Psoas muscle (tissue), 8 donors: ENCODE results near the gene MTMR12. TPM values are rescaled to one million over a fixed set of nuclear protein-coding genes. Genes with fewer than 3 reads are reported as not detected.

Source experiments
- ATAC-seq, 4 donors: fragments of 200-7000 bp; cut with Tn5 transposase; one replicate each; pipeline ENCODE4 v1.9.1; 2020; ENCODE audit warnings: moderate library complexity in 3 of 4, mild to moderate bottlenecking in 2 of 4
- DNase-seq, 2 donors: peaks; one replicate each; pipeline ENCODE4 v3.0.0-alpha.2; 2020
- H3K27ac ChIP-seq: fragments of 200-600 bp; one replicate; pipeline ENCODE4 v1.8.0; 2022
- H3K27me3 ChIP-seq, 3 donors: fragments of 200-600 bp in 1 of 3; one replicate each; pipeline versions ENCODE4 v1.6.1 to v1.8.0; 2013 to 2022; ENCODE audit warnings: low read length in 2 of 3, mild to moderate bottlenecking in 2 of 3, moderate library complexity in 1 of 3; ENCODE audit not compliant: insufficient read depth in 3 of 3
- H3K36me3 ChIP-seq, 2 donors: fragments of 200-600 bp in 1 of 2; one replicate each; pipeline versions ENCODE4 v1.6.1 to v1.8.0; 2013 to 2022; ENCODE audit warnings: low read depth in 1 of 2, mild to moderate bottlenecking in 1 of 2, moderate library complexity in 1 of 2; ENCODE audit not compliant: insufficient read depth in 1 of 2
- H3K4me1 ChIP-seq: fragments of 200-600 bp; one replicate; pipeline ENCODE4 v1.8.0; 2022
- H3K4me3 ChIP-seq: fragments of 200-600 bp; one replicate; pipeline ENCODE4 v1.8.0; 2022; ENCODE audit warnings: mild to moderate bottlenecking
- H3K9me3 ChIP-seq: fragments of 200-600 bp; one replicate; pipeline ENCODE4 v1.8.0; 2022
- WGBS, 3 donors: extraction: QIAGEN DNeasy Blood & Tissue Kit; methylation state at CpG; one replicate each; pipeline versions ENCODE4 v1.1.6 to v1.1.7; 2013; 5-methylcytosine and 5-hydroxymethylcytosine counted together
- intact Hi-C, 2 donors: fragments of 100-400 bp; cut with DNase I; formaldehyde crosslinking; loops; one replicate each; pipeline versions ENCODE4 v1.11.0 to v1.14.2; 2022
- polyA plus RNA-seq, 3 donors: library from polyadenylated mRNA; stranded (reverse); fragments of 200-250 nt; gene quantifications; one replicate each; pipeline ENCODE4 v1.2.3, GENCODE V29; 2013
- total RNA-seq, 4 donors: library from RNA; stranded (reverse); fragmentation: NEBNext Ultra II Directional in 2 of 4; extraction: Animal tissue kit (Norgen Biotek cat#: 25700) in 2 of 4; gene quantifications; one replicate each; pipeline versions ENCODE4 v1.2.1 to v1.2.4, GENCODE V29; 2021 to 2023
- TF ChIP-seq, protein P1 (sequence below): fragments of 200-600 bp; IDR thresholded peaks from one replicate; pipeline ENCODE4 v1.8.0; 2022; ENCODE audit warnings: antibody characterized with exemption
- donor health status: healthy with polysubstance abuse.
- donor health status: DM: no; HTN: no; CAD: no; lungs with moderate emphysema.
- donor health status: Bipolar disorder and iron deficiency.
- donor health status: healthy.
- donor health status: DM: yes; HTN: yes; CAD: no.
- donor health status: DM: no; HTN: no; CAD: no.
- donor health status: DM: no; HTN: no; CAD: no.
- donor health status: DM: yes; HTN: yes; CAD: no.

The MTMR12 gene
- total and polyA plus RNA-seq, 7 donors, result 2.4 to 8.9 (median 8.2) TPM

DNA sequence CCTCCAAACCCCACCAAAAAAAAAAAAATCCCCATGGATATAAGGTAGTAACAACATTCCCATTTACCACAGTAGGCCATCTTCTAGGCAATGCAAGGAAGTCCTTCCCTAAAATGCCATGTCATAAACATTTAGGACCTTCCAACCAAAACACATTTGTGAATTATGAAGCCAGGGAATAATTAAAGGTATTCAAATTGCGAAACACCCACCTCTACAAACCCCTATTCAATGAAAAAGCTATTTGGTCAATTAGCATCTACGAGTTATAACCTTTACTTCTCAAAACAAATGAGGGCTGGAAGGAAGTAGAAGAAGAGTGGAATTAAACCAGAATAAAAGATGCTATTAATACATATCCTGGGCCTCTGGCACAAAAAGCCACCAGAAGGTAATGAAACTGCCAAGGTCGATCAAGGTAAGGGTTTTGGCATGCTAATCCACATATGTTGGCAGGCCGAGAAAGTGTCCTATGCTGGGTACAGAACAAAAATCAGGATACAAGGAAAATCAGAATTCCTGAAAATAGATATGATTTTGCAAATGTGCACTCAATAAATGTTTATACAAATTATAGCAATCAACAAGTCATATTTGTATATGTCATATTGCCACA is 47.7 kb downstream of the MTMR12 start:
- no peaks in the 10 kb centered on the region for H3K9me3 ChIP-seq
- intact Hi-C loops, result no loop called here
- TF ChIP-seq, protein P1, sequence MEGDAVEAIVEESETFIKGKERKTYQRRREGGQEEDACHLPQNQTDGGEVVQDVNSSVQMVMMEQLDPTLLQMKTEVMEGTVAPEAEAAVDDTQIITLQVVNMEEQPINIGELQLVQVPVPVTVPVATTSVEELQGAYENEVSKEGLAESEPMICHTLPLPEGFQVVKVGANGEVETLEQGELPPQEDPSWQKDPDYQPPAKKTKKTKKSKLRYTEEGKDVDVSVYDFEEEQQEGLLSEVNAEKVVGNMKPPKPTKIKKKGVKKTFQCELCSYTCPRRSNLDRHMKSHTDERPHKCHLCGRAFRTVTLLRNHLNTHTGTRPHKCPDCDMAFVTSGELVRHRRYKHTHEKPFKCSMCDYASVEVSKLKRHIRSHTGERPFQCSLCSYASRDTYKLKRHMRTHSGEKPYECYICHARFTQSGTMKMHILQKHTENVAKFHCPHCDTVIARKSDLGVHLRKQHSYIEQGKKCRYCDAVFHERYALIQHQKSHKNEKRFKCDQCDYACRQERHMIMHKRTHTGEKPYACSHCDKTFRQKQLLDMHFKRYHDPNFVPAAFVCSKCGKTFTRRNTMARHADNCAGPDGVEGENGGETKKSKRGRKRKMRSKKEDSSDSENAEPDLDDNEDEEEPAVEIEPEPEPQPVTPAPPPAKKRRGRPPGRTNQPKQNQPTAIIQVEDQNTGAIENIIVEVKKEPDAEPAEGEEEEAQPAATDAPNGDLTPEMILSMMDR, result no peak
- no peaks in the 10 kb centered on the region for H3K27me3 ChIP-seq
- no peak overlapping the region for H3K4me3 ChIP-seq
- H3K4me1 ChIP-seq, result peaks cover 9% of the 10 kb centered on the region
- ATAC-seq (peak in 1 of 4 donors; percentile 36), DNase-seq (no peak)
- H3K36me3 ChIP-seq, result peaks cover 5 to 90% of the 10 kb centered on the region in 2 donors
- H3K27ac ChIP-seq, result no peak overlapping the region
- WGBS, 3 donors, result 50 to 55% (median 52%) methylated on average over 4 of the region's 4 CpGs

DNA sequence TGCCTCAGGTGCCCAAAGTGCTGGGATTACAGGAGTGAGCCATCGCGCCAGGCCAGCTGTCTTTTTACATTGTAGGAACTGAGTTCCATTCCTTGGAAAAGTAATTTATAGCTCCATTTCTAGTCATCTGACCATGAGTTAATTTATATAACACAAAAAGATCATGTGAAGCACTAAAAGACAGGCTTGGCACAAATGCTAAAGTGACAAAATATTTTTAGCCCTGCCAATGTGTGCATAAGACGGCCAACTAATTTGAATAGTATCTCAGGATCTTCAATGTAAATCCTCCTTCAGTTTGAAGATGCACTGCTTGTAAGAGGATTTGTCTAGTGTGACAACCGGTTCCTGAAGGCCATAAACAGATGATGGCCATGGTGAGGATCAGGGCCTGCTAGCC is 49.1 kb downstream of the MTMR12 start:
- WGBS, 3 donors, result 69 to 86% (median 73%) methylated on average over 4 of the region's 4 CpGs
- TF ChIP-seq, protein P1, result no peak
- no peaks in the 10 kb centered on the region for H3K9me3 ChIP-seq
- H3K27ac ChIP-seq, result no peak overlapping the region
- H3K27me3 ChIP-seq, result no peaks in the 10 kb centered on the region
- H3K4me1 ChIP-seq, result peaks cover 9% of the 10 kb centered on the region
- DNase-seq, result no peak
- H3K36me3 ChIP-seq, result peaks cover 5 to 90% of the 10 kb centered on the region in 2 donors
- no peak for ATAC-seq
- intact Hi-C loops, result no loop called here
- H3K4me3 ChIP-seq, result no peak overlapping the region

DNA sequence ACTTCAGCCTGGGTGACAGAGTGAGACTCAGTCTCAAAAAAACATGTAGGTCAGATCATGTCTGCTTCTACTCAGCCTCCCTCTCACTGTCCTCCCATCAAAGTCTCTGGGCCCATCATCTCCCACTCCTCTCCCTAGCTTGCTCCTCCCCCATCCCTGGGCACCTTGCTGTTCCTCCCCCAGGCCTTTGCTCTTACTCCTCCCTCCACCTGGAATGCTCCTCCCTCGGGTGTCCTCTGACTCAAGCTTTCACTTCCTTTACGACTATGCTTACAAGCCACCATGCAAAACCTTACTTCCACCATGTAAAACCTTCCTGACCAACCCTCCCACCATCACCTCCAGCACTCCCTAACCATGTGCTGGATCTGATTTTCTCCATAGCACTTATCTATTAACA is 51.5 kb downstream of the MTMR12 start:
- TF ChIP-seq, protein P1, result no peak
- DNase-seq (no peak), ATAC-seq (peak in 2 of 4 donors; percentile 23 to 43)
- Histone ChIP-seq H3K27ac (no peak overlapping the region), H3K27me3 (no peaks in the 10 kb centered on the region), H3K4me1 (peaks cover 9% of the 10 kb centered on the region), H3K9me3 (no peaks in the 10 kb centered on the region), H3K4me3 (no peak overlapping the region), H3K36me3 (peaks cover 5 to 76% of the 10 kb centered on the region in 2 donors)
- intact Hi-C loops, result no loop called here
- 69 to 77% (median 73%) methylated on average over 2 of the region's 2 CpGs for WGBS, 3 donors

DNA sequence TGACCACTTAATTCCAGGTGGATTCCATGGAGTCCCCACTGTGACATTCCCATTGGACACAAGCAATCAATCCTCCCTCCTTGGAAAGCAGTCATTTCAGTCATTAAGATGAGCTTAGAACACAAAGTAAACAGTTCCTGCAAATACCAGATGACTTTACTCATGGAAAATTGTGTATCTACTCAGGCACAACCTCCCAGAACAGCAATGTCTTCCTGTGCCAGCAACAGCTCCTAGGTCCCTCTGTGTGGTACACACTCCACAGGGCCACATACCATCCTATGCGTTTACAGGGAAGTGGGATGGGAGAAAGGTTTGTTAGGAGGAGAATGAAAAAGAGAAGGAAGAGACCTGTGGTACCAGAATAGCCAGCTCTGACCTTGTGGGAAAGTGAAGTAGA is 53.7 kb downstream of the MTMR12 start:
- H3K9me3 ChIP-seq, result no peaks in the 10 kb centered on the region
- TF ChIP-seq, protein P1, result no peak
- ATAC-seq (no peak), DNase-seq (no peak)
- H3K27ac ChIP-seq, result no peak overlapping the region
- H3K36me3 ChIP-seq, result peaks cover 6 to 79% of the 10 kb centered on the region in 2 donors
- intact Hi-C loops, result no loop called here
- WGBS, 3 donors, result 85 to 93% (median 87%) methylated on average over 1 of the region's 1 CpG
- H3K27me3 ChIP-seq, result no peaks in the 10 kb centered on the region
- H3K4me1 ChIP-seq, result peaks cover 18% of the 10 kb centered on the region
- H3K4me3 ChIP-seq, result no peak overlapping the region

DNA sequence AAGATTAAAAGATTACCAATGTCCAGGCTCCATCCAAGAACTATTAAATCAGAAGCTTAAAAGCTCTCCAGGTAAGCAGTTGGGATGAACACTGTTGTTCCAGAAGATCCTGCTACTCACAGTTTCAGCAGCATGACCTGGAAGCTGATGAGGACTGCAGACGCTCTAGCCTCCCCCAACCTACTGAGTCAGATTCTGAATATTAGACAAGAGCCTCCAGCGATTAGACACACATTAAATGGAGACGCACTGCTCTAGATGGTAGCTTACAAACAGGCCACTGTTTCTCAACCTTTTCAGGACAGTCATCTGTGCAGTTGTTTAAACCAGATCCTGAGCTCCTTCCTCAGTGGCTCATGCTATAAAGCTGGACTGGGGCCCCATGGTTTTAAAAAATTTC is 54.3 kb downstream of the MTMR12 start:
- TF ChIP-seq, protein P1, result no peak
- no peak overlapping the region for H3K4me3 ChIP-seq
- no peak overlapping the region for H3K27ac ChIP-seq
- WGBS, 3 donors, result 81 to 98% (median 88%) methylated on average over 3 of the region's 3 CpGs
- no peaks in the 10 kb centered on the region for H3K27me3 ChIP-seq
- ATAC-seq (no peak), DNase-seq (no peak)
- H3K4me1 ChIP-seq, result peaks cover 18% of the 10 kb centered on the region
- H3K9me3 ChIP-seq, result no peaks in the 10 kb centered on the region
- peaks cover 8 to 81% of the 10 kb centered on the region in 2 donors for H3K36me3 ChIP-seq
- intact Hi-C loops, result no loop called here
